ENCODE results near the gene PIN1. TPM values are rescaled to one million over a fixed set of nuclear protein-coding genes. Genes with fewer than 3 reads are reported as not detected.
A peak's percentile ranks its signal among the peaks of the same experiment; 100 is the strongest.

PIN1 gene
- total and polyA plus RNA-seq, 2 of the 8 experiments (the other 6 are each of a cell fraction or from before 2014, with no cell fraction given) = 78.3 to 90.8 TPM

DNA sequence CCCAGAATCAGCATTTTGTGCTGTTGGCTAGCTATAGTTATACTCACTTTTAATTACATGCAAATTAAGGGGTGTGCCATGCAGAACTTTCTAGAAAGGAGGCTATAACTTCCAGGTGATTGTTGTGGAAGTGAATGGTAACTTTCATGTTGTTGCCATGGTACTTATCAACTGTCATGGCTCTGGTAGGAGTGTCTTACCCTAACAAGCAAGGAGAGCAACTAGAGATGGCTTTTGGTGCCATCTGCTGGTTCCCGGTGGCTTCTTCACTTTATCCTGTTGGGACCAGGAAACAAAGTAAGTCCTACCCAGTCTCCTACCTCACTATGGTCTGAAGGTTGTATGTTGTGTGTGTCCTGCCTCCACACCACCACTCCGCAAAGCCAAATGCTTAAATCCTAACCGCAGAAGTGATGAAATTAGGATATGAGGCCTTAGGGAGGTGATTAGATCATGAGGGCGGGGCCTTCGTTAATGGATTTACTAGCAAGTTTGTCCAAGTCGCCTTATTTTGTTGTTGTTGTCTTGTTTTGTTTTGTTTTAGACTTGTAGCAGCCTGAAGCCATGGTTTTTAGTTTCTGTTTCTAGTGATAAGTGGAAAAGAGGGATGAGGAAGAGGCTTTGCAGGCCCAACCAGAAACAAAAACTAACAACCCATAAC, 38.9 kb upstream of the PIN1 start (continued):
- TF ChIP-seq, protein P1, sequence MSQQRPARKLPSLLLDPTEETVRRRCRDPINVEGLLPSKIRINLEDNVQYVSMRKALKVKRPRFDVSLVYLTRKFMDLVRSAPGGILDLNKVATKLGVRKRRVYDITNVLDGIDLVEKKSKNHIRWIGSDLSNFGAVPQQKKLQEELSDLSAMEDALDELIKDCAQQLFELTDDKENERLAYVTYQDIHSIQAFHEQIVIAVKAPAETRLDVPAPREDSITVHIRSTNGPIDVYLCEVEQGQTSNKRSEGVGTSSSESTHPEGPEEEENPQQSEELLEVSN (IDR thresholded peaks at IDR 0.05) = no peak
- no peak for TF ChIP-seq CHD2 (IDR thresholded peaks at IDR 0.05; ENCODE audit: low read length)
- no peak for TF ChIP-seq HDAC2 (IDR thresholded peaks at IDR 0.05; ENCODE audit: borderline replicate concordance in 1 of 2, low read depth in 2 of 2, low read length in 2 of 2)
- TF ChIP-seq NANOG (IDR thresholded peaks at IDR 0.05; ENCODE audit: insufficient read depth, low read depth, low read length, poor library complexity, severe bottlenecking) = no peak
- TF ChIP-seq YY1 (IDR thresholded peaks at IDR 0.05; ENCODE audit: low read depth, low read length) = peak; percentile 81
- TF ChIP-seq, protein P2, sequence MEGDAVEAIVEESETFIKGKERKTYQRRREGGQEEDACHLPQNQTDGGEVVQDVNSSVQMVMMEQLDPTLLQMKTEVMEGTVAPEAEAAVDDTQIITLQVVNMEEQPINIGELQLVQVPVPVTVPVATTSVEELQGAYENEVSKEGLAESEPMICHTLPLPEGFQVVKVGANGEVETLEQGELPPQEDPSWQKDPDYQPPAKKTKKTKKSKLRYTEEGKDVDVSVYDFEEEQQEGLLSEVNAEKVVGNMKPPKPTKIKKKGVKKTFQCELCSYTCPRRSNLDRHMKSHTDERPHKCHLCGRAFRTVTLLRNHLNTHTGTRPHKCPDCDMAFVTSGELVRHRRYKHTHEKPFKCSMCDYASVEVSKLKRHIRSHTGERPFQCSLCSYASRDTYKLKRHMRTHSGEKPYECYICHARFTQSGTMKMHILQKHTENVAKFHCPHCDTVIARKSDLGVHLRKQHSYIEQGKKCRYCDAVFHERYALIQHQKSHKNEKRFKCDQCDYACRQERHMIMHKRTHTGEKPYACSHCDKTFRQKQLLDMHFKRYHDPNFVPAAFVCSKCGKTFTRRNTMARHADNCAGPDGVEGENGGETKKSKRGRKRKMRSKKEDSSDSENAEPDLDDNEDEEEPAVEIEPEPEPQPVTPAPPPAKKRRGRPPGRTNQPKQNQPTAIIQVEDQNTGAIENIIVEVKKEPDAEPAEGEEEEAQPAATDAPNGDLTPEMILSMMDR (IDR thresholded peaks at IDR 0.05; ENCODE audit: control extremely low read depth in 1 of 3, insufficient read depth in 1 of 3, low read depth in 1 of 3, low read length in 3 of 3) = peak; percentile 37 to 94 (median 80)
- peak in 1 of 2 experiments; percentile 91; a peak in 2 of 4 replicates for TF ChIP-seq SIN3A (conservative IDR thresholded peaks at IDR 0.05 in 1 of 2, IDR thresholded peaks at IDR 0.05 in 1 of 2; ENCODE audit: low read depth in 1 of 2, low read length in 2 of 2)
- TF ChIP-seq, protein P3, sequence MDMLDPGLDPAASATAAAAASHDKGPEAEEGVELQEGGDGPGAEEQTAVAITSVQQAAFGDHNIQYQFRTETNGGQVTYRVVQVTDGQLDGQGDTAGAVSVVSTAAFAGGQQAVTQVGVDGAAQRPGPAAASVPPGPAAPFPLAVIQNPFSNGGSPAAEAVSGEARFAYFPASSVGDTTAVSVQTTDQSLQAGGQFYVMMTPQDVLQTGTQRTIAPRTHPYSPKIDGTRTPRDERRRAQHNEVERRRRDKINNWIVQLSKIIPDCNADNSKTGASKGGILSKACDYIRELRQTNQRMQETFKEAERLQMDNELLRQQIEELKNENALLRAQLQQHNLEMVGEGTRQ (IDR thresholded peaks at IDR 0.05; ENCODE audit: low read length) = no peak
- TF ChIP-seq RAD21 (IDR thresholded peaks at IDR 0.05 in 1 of 2, conservative IDR thresholded peaks at IDR 0.05 in 1 of 2; ENCODE audit: low read depth in 2 of 2, low read length in 2 of 2) = peak; percentile 95 to 96
- TF ChIP-seq POU5F1 (IDR thresholded peaks at IDR 0.05; ENCODE audit: low read depth, low read length) = no peak
- TF ChIP-seq TAF7 (optimal IDR thresholded peaks at IDR 0.05; ENCODE audit: borderline replicate concordance, low read depth, low read length) = no peak
- TF ChIP-seq CTBP2 (IDR thresholded peaks at IDR 0.05; ENCODE audit: borderline replicate concordance, insufficient read depth, insufficient read length, low read length) = no peak
- TF ChIP-seq BCL11A (IDR thresholded peaks at IDR 0.05; ENCODE audit: low read depth in 2 of 2, low read length in 2 of 2) = no peak
- no peak for TF ChIP-seq POLR2AphosphoS5 (IDR thresholded peaks at IDR 0.05; ENCODE audit: low read depth, low read length)
